Loucy (cell line): Measurements from ENCODE around the gene OTUD4.
A peak's percentile ranks its signal among the peaks of the same experiment; 100 is the strongest.

Experiments
- H2AFZ ChIP-seq: fragments of 200-600 bp; sonication (generic); 2 replicates; pipeline ENCODE4 v1.6.0; 2016; ENCODE audit warnings: antibody characterized with exemption, mild to moderate bottlenecking, low read length, moderate library complexity
- H3F3A ChIP-seq: fragments of 200-600 bp; 2 replicates; pipeline ENCODE4 v1.6.0; 2016; ENCODE audit warnings: antibody characterized with exemption, low read depth, mild to moderate bottlenecking
- H3K27me3 ChIP-seq: fragments of 200-600 bp; sonication (generic); 2 replicates; pipeline ENCODE4 v1.6.1; 2014; ENCODE audit warnings: low read length, mild to moderate bottlenecking; ENCODE audit not compliant: insufficient read depth, poor library complexity, severe bottlenecking
- H3K36me3 ChIP-seq: fragments of 200-600 bp; sonication (generic); 2 replicates; pipeline ENCODE4 v1.6.1; 2016; ENCODE audit warnings: low read length; ENCODE audit not compliant: insufficient read depth
- H3K4me1 ChIP-seq: fragments of 200-600 bp; sonication (generic); 2 replicates; pipeline ENCODE4 v1.5.1; 2014; ENCODE audit warnings: low read length, mild to moderate bottlenecking; ENCODE audit not compliant: insufficient read depth, poor library complexity, severe bottlenecking
- H3K4me2 ChIP-seq: fragments of 200-600 bp; sonication (generic); 2 replicates; pipeline ENCODE4 v1.6.0; 2014; ENCODE audit warnings: antibody characterized with exemption, low read length, low read depth, mild to moderate bottlenecking; ENCODE audit not compliant: poor library complexity, severe bottlenecking
- H3K4me3 ChIP-seq: fragments of 200-600 bp; sonication (generic); 2 replicates; pipeline ENCODE4 v1.5.1; 2014; ENCODE audit warnings: low read length, mild to moderate bottlenecking, mixed read lengths; ENCODE audit not compliant: poor library complexity, severe bottlenecking
- H3K79me2 ChIP-seq: fragments of 200-600 bp; sonication (generic); 2 replicates; pipeline ENCODE4 v1.6.1; 2014; ENCODE audit warnings: low read length; ENCODE audit not compliant: insufficient read depth
- H3K9ac ChIP-seq: fragments of 200-600 bp; sonication (generic); 2 replicates; pipeline ENCODE4 v1.6.0; 2014; ENCODE audit warnings: mild to moderate bottlenecking, low read depth, low read length, moderate library complexity; ENCODE audit not compliant: poor library complexity, severe bottlenecking
- H3K9me2 ChIP-seq: fragments of 200-600 bp; sonication (generic); replicated peaks from 2 replicates; pipeline ENCODE4 v1.6.1; 2016; ENCODE audit warnings: low read depth, low read length, mixed read lengths
- H3K9me3 ChIP-seq: fragments of 200-600 bp; sonication (generic); 2 replicates; pipeline ENCODE4 v1.6.1; 2014; ENCODE audit warnings: mild to moderate bottlenecking, antibody characterized with exemption, low read length, low read depth; ENCODE audit not compliant: insufficient read depth
- H4K20me1 ChIP-seq: fragments of 200-600 bp; sonication (generic); 2 replicates; pipeline ENCODE4 v1.6.0; 2014; ENCODE audit warnings: antibody characterized with exemption, low read length, mild to moderate bottlenecking; ENCODE audit not compliant: insufficient read depth, poor library complexity, severe bottlenecking
- CTCF ChIP-seq: fragments of 200-600 bp; sonication (generic); conservative IDR thresholded peaks from 2 replicates; pipeline ENCODE4 v1.5.1; 2014; ENCODE audit warnings: mild to moderate bottlenecking, antibody characterized with exemption, low read length
- EZH2phosphoT487 ChIP-seq: fragments of 200-600 bp; IDR thresholded peaks from 2 replicates; pipeline ENCODE4 v1.6.1; 2018; ENCODE audit warnings: antibody characterized with exemption, mild to moderate bottlenecking, moderate library complexity, borderline replicate concordance

OTUD4 gene

GRCh38 chr4:145099653-145100052, 80.7 kb downstream of the OTUD4 start:
- no peak for TF ChIP-seq CTCF
- no peak for TF ChIP-seq EZH2phosphoT487
- H3K9me3 ChIP-seq, result no peaks in the 10 kb centered on the region
- peaks cover 95% of the 10 kb centered on the region for H3K79me2 ChIP-seq
- peak overlapping the region; percentile 75 for H3K4me2 ChIP-seq
- H3K27me3 ChIP-seq, result no peaks in the 10 kb centered on the region
- H3K9ac ChIP-seq, result peak overlapping the region; percentile 86
- H3F3A ChIP-seq, result no peaks in the 10 kb centered on the region
- no peak overlapping the region for H2AFZ ChIP-seq
- no peaks in the 10 kb centered on the region for H3K9me2 ChIP-seq
- H3K4me3 ChIP-seq, result peak overlapping the region; percentile 88
- peaks cover 63% of the 10 kb centered on the region for H3K4me1 ChIP-seq
- H3K36me3 ChIP-seq, result peaks cover 4% of the 10 kb centered on the region; the same call in 1 of the 2 replicates
- H4K20me1 ChIP-seq, result peaks cover 59% of the 10 kb centered on the region

GRCh38 chr4:145098675-145099037, 81.7 kb downstream of the OTUD4 start:
- H3K9ac ChIP-seq, result peak overlapping the region; percentile 86
- TF ChIP-seq EZH2phosphoT487 (no peak), CTCF (no peak)
- H2AFZ ChIP-seq, result peak overlapping the region; percentile 83
- H3K9me2 ChIP-seq, result no peaks in the 10 kb centered on the region
- H3K4me1 ChIP-seq, result peaks cover 65% of the 10 kb centered on the region
- H3K9me3 ChIP-seq, result no peaks in the 10 kb centered on the region
- H3F3A ChIP-seq, result no peaks in the 10 kb centered on the region
- peaks cover 53% of the 10 kb centered on the region for H4K20me1 ChIP-seq
- peak overlapping the region; percentile 75 for H3K4me2 ChIP-seq
- H3K27me3 ChIP-seq, result no peaks in the 10 kb centered on the region
- peaks cover 98% of the 10 kb centered on the region for H3K79me2 ChIP-seq
- H3K4me3 ChIP-seq, result peak overlapping the region; percentile 88
- H3K36me3 ChIP-seq, result 0 out of 2 replicates have a peak, but pooled peaks cover 3% of the 10 kb centered on the region

- H3K4me2 ChIP-seq, result peak within 1 kb of the TSS; percentile 75
- H2AFZ ChIP-seq, result peak within 1 kb of the TSS; percentile 83
- TF ChIP-seq EZH2phosphoT487 (no peak), CTCF (0 out of 2 replicates have a peak, but pooled peaks have one; percentile 28)
- peak within 1 kb of the TSS; percentile 86 for H3K9ac ChIP-seq
- H3K9me2 ChIP-seq, result no peaks in the 10 kb centered on the region
- peaks cover 66% of the 10 kb centered on the region for H3K4me1 ChIP-seq
- peak within 1 kb of the TSS; percentile 88 for H3K4me3 ChIP-seq
- peaks cover 98% of the 10 kb centered on the region for H3K79me2 ChIP-seq
- no peaks in the 10 kb centered on the region for H3K9me3 ChIP-seq
- peaks cover 47% of the 10 kb centered on the region for H4K20me1 ChIP-seq
- H3F3A ChIP-seq, result no peaks in the 10 kb centered on the region
- 0 out of 2 replicates have a peak, but pooled peaks cover 3% of the 10 kb centered on the region for H3K36me3 ChIP-seq
- no peaks in the 10 kb centered on the region for H3K27me3 ChIP-seq
Measured at GRCh38 chr4:145097821-145098674, 82.3 kb downstream of the OTUD4 start, which contains the start of the genes ABCE1 and ANAPC10. Gene ABCE1 (plus strand): TSS chr4:145098311. CDS start chr4:145104413, 6,102 bp downstream. Gene ANAPC10 (minus strand): TSS chr4:145098196. CDS start chr4:145096099, 2,097 bp downstream.
